Smooth muscle cell (in vitro differentiated cells): ENCODE results near the gene FAM168A. TPM values are rescaled to one million over a fixed set of nuclear protein-coding genes. Genes with fewer than 3 reads are reported as not detected.
A peak's percentile ranks its signal among the peaks of the same experiment; 100 is the strongest.

Experiments
- DNase-seq: peaks from one replicate; lab custom pipeline; 2025; ENCODE audit not compliant: unreplicated experiment; lab: John Stamatoyannopoulos, UW
- H2AFZ ChIP-seq: fragments of 200-600 bp; sonication (generic); 2 replicates; pipeline ENCODE4 v1.6.0; 2016; ENCODE audit warnings: antibody characterized with exemption, low read depth, mild to moderate bottlenecking
- H3F3A ChIP-seq: fragments of 200-600 bp; sonication (generic); 2 replicates; pipeline ENCODE4 v1.6.0; 2017; ENCODE audit warnings: antibody characterized with exemption, low read depth
- H3K27ac ChIP-seq: fragments of 200-600 bp; sonication (generic); 2 replicates; pipeline ENCODE4 v1.5.1; 2016; ENCODE audit warnings: low read depth, mild to moderate bottlenecking
- H3K27me3 ChIP-seq: fragments of 200-600 bp; sonication (generic); 2 replicates; pipeline ENCODE4 v1.6.1; 2016; ENCODE audit warnings: low read depth, mild to moderate bottlenecking
- H3K36me3 ChIP-seq: fragments of 200-600 bp; sonication (generic); 2 replicates; pipeline ENCODE4 v1.5.1; 2016; ENCODE audit warnings: low read depth
- H3K4me1 ChIP-seq: fragments of 200-600 bp; sonication (generic); 2 replicates; pipeline ENCODE4 v1.5.1; 2016; ENCODE audit warnings: low read depth
- H3K4me2 ChIP-seq: fragments of 200-600 bp; sonication (generic); 2 replicates; pipeline ENCODE4 v1.6.0; 2016; ENCODE audit warnings: mild to moderate bottlenecking
- H3K4me3 ChIP-seq: fragments of 200-600 bp; sonication (generic); 2 replicates; pipeline ENCODE4 v1.5.1; 2016; ENCODE audit warnings: mild to moderate bottlenecking
- H3K79me2 ChIP-seq: fragments of 200-600 bp; sonication (generic); 2 replicates; pipeline ENCODE4 v1.6.0; 2016; ENCODE audit warnings: low read depth, mild to moderate bottlenecking
- H3K9ac ChIP-seq: fragments of 200-600 bp; sonication (generic); 2 replicates; pipeline ENCODE4 v1.6.0; 2016; ENCODE audit warnings: low read depth
- H3K9me3 ChIP-seq: fragments of 200-600 bp; sonication (generic); replicated peaks from 2 replicates; pipeline ENCODE4 v1.5.1; 2016; ENCODE audit warnings: low read depth
- H4K20me1 ChIP-seq: fragments of 200-600 bp; sonication (generic); 2 replicates; pipeline ENCODE4 v1.6.0; 2016; ENCODE audit warnings: low read depth
- WGBS: methylation state at CpG from one replicate; pipeline ENCODE4 v1.1.7; 2016; ENCODE audit warnings: low lambda C conversion rate; 5-methylcytosine and 5-hydroxymethylcytosine counted together
- polyA plus RNA-seq: library from polyadenylated mRNA; unstranded; fragments of >200 nt; fragmentation: Nextera tagmentation; extraction: Ambion mirVana; gene quantifications from 2 replicates; pipeline ENCODE4 v1.2.1, GENCODE V29; 2016
- total RNA-seq: library from RNA; depleted of rRNA; stranded (reverse); fragments of >200 nt; gene quantifications from 2 replicates; pipeline ENCODE4 v1.2.3, GENCODE V29; 2014
- TF ChIP-seq, protein P1 (sequence below): fragments of 200-600 bp; sonication (generic); IDR thresholded peaks from 2 replicates; pipeline ENCODE4 v1.5.1; 2017; ENCODE audit warnings: borderline replicate concordance, mild to moderate bottlenecking, antibody characterized with exemption; ENCODE audit not compliant: insufficient read depth, poor library complexity, severe bottlenecking

Gene FAM168A
- total and polyA plus RNA-seq, 2 experiments from 2014 or later: 10.8 to 32.5 TPM

DNA sequence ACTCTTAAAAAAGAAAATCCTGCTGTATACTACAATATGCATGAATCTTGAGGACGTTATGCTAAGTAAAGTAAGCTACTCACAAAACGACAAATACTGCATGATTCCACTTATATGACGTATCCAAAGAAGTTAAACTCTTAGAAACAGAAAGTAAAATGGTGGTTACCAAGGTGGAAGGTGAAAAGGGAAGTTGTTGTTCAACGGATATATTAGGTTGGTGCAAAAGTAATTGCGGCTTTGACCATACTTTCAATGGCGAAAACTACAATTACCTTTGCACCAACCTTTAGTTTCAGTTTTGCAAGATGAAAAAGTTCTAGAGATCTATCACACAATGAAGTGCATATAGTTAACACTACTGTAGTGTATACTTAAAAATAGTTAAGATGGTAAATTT, 101.8 kb downstream of the FAM168A start:
- peaks cover 8% of the 10 kb centered on the region for H3F3A ChIP-seq
- 98% methylated on average over 6 of the region's 6 CpGs for WGBS
- H3K36me3 ChIP-seq: no peaks in the 10 kb centered on the region
- peaks cover 68% of the 10 kb centered on the region for H3K79me2 ChIP-seq
- no peak overlapping the region for H3K4me2 ChIP-seq
- no peaks in the 10 kb centered on the region for H3K27me3 ChIP-seq
- H3K4me1 ChIP-seq: peaks cover 11% of the 10 kb centered on the region
- H4K20me1 ChIP-seq: peaks cover 83% of the 10 kb centered on the region
- no peak for DNase-seq
- TF ChIP-seq, protein P1, sequence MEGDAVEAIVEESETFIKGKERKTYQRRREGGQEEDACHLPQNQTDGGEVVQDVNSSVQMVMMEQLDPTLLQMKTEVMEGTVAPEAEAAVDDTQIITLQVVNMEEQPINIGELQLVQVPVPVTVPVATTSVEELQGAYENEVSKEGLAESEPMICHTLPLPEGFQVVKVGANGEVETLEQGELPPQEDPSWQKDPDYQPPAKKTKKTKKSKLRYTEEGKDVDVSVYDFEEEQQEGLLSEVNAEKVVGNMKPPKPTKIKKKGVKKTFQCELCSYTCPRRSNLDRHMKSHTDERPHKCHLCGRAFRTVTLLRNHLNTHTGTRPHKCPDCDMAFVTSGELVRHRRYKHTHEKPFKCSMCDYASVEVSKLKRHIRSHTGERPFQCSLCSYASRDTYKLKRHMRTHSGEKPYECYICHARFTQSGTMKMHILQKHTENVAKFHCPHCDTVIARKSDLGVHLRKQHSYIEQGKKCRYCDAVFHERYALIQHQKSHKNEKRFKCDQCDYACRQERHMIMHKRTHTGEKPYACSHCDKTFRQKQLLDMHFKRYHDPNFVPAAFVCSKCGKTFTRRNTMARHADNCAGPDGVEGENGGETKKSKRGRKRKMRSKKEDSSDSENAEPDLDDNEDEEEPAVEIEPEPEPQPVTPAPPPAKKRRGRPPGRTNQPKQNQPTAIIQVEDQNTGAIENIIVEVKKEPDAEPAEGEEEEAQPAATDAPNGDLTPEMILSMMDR: no peak
- H3K9ac ChIP-seq: no peak overlapping the region
- no peak overlapping the region for H3K27ac ChIP-seq
- no peak overlapping the region for H3K4me3 ChIP-seq
- H2AFZ ChIP-seq: no peak overlapping the region
- no peaks in the 10 kb centered on the region for H3K9me3 ChIP-seq

DNA sequence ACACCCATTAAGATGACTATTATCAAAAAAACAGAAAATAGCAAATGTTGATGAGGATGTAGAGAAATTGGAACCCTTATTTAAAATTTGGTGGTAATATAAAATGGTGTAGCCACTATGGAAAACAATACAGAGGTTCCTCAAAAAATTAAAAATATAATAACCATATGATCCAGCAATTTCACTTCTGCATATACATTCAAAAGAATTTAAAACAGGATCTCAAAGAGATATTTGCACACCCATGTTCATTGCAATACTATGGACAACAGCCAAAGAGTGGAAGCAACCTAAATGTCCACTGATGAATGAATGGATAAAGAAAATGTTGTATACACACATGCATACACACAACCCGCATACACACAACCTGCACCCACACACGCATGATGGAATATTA, 102.2 kb downstream of the FAM168A start:
- 92% methylated on average over 2 of the region's 2 CpGs for WGBS
- Histone ChIP-seq H3K36me3 (no peaks in the 10 kb centered on the region), H3K9ac (no peak overlapping the region), H3K79me2 (peaks cover 68% of the 10 kb centered on the region), H3K4me1 (peaks cover 11% of the 10 kb centered on the region), H3K27me3 (no peaks in the 10 kb centered on the region), H3F3A (peaks cover 8% of the 10 kb centered on the region), H3K4me2 (no peak overlapping the region), H3K27ac (no peak overlapping the region), H2AFZ (no peak overlapping the region), H3K4me3 (no peak overlapping the region), H4K20me1 (peaks cover 83% of the 10 kb centered on the region), H3K9me3 (no peaks in the 10 kb centered on the region)
- TF ChIP-seq, protein P1: no peak
- DNase-seq: no peak

DNA sequence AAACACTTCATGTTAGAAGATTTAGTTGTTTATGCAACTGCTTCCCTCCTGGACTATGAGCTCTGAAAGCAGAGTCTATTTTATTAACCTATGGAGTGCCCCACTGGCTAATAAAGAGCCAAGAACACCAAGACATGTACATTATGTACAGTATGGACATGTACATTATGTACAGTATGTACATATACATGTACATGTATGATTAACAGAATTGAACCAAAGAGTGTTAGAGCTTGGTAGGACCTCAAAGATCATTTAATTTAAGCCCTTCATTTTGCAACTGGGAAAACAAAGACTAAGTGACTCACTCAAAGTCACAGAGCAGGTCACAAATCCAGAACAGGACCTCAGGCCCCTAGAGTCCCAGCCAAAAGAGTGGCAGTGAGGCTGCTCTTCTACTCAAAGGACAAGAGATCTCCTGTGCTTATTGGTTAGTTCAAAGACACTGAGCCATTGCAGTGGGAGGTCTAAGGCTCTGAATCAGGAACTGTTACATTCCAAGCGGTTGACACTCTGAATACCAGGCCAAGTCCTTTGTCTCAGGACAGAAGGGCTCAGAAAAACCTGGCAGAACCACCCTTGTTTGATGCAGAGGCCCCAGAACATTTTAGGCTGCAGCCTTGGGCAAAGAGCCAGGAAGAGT, 103.8 kb downstream of the FAM168A start:
- no peak overlapping the region for H2AFZ ChIP-seq
- peak overlapping the region; percentile 76 for H3K27ac ChIP-seq
- H3K27me3 ChIP-seq: no peaks in the 10 kb centered on the region
- no peaks in the 10 kb centered on the region for H3K36me3 ChIP-seq
- H4K20me1 ChIP-seq: peaks cover 81% of the 10 kb centered on the region
- H3K9ac ChIP-seq: no peak overlapping the region
- peaks cover 11% of the 10 kb centered on the region for H3K4me1 ChIP-seq
- 44% methylated on average over 1 of the region's 1 CpG for WGBS
- DNase-seq: no peak
- H3K4me2 ChIP-seq: peak overlapping the region; percentile 46
- no peaks in the 10 kb centered on the region for H3K9me3 ChIP-seq
- H3K79me2 ChIP-seq: peaks cover 67% of the 10 kb centered on the region
- TF ChIP-seq, protein P1: no peak
- H3F3A ChIP-seq: peaks cover 8% of the 10 kb centered on the region
- no peak overlapping the region for H3K4me3 ChIP-seq

DNA sequence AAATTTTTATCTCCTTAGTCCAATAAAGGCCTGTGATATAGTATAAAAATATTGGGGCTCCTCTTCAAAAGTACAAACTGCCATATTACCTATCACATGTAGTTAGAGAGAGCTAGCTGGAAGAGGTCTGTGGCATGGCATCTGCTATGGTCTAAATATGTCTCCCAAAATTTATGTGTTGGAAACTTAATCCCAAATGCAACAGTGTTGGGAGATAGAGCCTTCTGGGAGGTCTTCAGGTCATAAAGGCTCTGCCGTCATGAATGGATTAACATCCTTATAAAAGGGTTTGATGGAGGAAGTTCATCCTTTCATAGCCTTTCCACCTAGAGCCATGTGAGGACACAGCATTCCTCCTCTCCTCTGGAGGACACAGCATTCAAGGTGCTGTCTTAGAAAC, 116.3 kb downstream of the FAM168A start:
- no peak overlapping the region for H3K4me2 ChIP-seq
- TF ChIP-seq, protein P1: no peak
- no peaks in the 10 kb centered on the region for H3K36me3 ChIP-seq
- H3K4me1 ChIP-seq: no peaks in the 10 kb centered on the region
- H4K20me1 ChIP-seq: peaks cover 79% of the 10 kb centered on the region
- no peak for DNase-seq
- H2AFZ ChIP-seq: no peak overlapping the region
- no peak overlapping the region for H3K9ac ChIP-seq
- no peak overlapping the region for H3K27ac ChIP-seq
- peaks cover 2% of the 10 kb centered on the region for H3F3A ChIP-seq
- no peaks in the 10 kb centered on the region for H3K9me3 ChIP-seq
- H3K4me3 ChIP-seq: no peak overlapping the region
- H3K79me2 ChIP-seq: peaks cover 65% of the 10 kb centered on the region
- 64% methylated on average over 1 of the region's 1 CpG for WGBS
- no peaks in the 10 kb centered on the region for H3K27me3 ChIP-seq
